ENCODE results near the gene ALOX5.

DNA sequence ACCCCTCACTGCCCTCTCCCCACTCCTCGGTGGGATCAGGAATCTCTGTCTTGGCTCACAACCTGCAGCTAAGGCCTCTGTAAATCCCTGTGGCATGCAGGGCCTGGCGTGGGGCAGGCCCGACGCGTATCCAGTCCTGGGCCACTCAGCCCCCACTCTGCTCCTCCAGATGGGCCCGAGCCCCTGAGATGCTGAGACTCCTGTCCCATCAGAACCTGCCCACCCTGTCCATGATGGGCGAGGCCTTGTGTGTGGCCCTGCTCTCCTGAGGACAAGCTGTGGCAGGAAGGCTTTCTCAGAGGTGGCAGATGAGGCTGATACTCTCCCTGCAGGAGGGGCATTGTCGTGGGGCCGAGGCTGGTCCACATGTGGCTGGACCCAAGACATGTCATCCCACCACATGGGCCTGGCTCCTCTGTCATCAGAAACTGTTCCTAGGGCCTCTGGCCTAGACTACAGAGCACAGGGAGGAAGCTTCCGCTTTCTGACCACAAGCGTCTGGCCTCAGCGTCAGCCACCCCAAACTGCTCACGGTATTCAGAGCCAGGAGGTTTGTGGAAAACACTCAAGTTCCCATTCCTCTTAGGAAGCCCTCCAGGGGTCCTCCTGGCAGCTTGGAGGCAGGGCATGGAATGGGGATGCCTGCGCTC, 6.0 kb downstream of the ALOX5 start:
- TF ChIP-seq, protein P1, sequence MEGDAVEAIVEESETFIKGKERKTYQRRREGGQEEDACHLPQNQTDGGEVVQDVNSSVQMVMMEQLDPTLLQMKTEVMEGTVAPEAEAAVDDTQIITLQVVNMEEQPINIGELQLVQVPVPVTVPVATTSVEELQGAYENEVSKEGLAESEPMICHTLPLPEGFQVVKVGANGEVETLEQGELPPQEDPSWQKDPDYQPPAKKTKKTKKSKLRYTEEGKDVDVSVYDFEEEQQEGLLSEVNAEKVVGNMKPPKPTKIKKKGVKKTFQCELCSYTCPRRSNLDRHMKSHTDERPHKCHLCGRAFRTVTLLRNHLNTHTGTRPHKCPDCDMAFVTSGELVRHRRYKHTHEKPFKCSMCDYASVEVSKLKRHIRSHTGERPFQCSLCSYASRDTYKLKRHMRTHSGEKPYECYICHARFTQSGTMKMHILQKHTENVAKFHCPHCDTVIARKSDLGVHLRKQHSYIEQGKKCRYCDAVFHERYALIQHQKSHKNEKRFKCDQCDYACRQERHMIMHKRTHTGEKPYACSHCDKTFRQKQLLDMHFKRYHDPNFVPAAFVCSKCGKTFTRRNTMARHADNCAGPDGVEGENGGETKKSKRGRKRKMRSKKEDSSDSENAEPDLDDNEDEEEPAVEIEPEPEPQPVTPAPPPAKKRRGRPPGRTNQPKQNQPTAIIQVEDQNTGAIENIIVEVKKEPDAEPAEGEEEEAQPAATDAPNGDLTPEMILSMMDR (conservative IDR thresholded peaks at IDR 0.05; ENCODE audit: low read length): no peak
- TF ChIP-seq EZH2phosphoT487 (IDR thresholded peaks at IDR 0.05; ENCODE audit: borderline replicate concordance): no peak
